PC-3 (cell line): ENCODE data around the gene ITGB1BP1. TPM values are rescaled to one million over a fixed set of nuclear protein-coding genes. Genes with fewer than 3 reads are reported as not detected.

Experiments
- ATAC-seq: fragments of 200-7000 bp; cut with Tn5 transposase; 2 replicates; pipeline ENCODE4 v1.9.1; 2020; ENCODE audit warnings: mild to moderate bottlenecking, moderate library complexity
- BruUV-seq: library from RNA; stranded (reverse); fragments of 400-500 nt; replicated peaks from 2 replicates; lab custom pipeline; 2021; lab: Mats Ljungman, UMichigan
- CTCF ChIA-PET: fragments of 300-600 bp; sonication (Branson Sonifier 250); formaldehyde crosslinking; loops from one replicate; lab custom pipeline; 2022; ENCODE audit warnings: antibody characterized with exemption; lab: Charles Lee
- POLR2A ChIA-PET: fragments of 300-600 bp; sonication (Branson Sonifier 250); formaldehyde crosslinking; loops from one replicate; lab custom pipeline; 2022; ENCODE audit warnings: antibody characterized with exemption; ENCODE audit not compliant: unreplicated experiment; lab: Charles Lee
- DNase-seq: peaks from one replicate; pipeline ENCODE4 v3.0.0-alpha.2; 2015
- H2AFZ ChIP-seq: fragments of 300-600 bp; sonication (generic); 2 replicates; pipeline ENCODE4 v1.6.0; 2016; ENCODE audit warnings: antibody characterized with exemption, low read length
- H3F3A ChIP-seq: fragments of 300-600 bp; sonication (generic); one replicate; pipeline ENCODE4 v1.6.0; 2017; ENCODE audit warnings: antibody characterized with exemption, low read length, control low read depth, mild to moderate bottlenecking; ENCODE audit not compliant: unreplicated experiment
- H3K27ac ChIP-seq: fragments of 300-600 bp; sonication (generic); 2 replicates; pipeline ENCODE4 v1.5.1; 2016; ENCODE audit warnings: mild to moderate bottlenecking, low read length
- H3K27me3 ChIP-seq: fragments of 300-600 bp; sonication (generic); 2 replicates; pipeline ENCODE4 v1.6.1; 2016; ENCODE audit warnings: low read length, mixed read lengths
- H3K36me3 ChIP-seq: fragments of 300-600 bp; sonication (generic); 2 replicates; pipeline ENCODE4 v1.6.1; 2016; ENCODE audit warnings: low read depth, mixed run types, low read length, mixed read lengths
- H3K4me1 ChIP-seq: fragments of 300-600 bp; sonication (generic); 2 replicates; pipeline ENCODE4 v1.5.1; 2016; ENCODE audit warnings: low read length; ENCODE audit not compliant: insufficient read depth
- H3K4me2 ChIP-seq: fragments of 300-600 bp; sonication (generic); 2 replicates; pipeline ENCODE4 v1.6.0; 2016; ENCODE audit warnings: low read length
- H3K4me3 ChIP-seq: fragments of 300-600 bp; sonication (generic); 2 replicates; pipeline ENCODE4 v1.5.1; 2016; ENCODE audit warnings: mild to moderate bottlenecking, low read length, mixed read lengths
- H3K79me2 ChIP-seq: fragments of 300-600 bp; sonication (generic); 2 replicates; pipeline ENCODE4 v1.6.1; 2017; ENCODE audit warnings: low read length, mixed read lengths
- H3K9ac ChIP-seq: fragments of 300-600 bp; sonication (generic); 2 replicates; pipeline ENCODE4 v1.6.0; 2016; ENCODE audit warnings: mild to moderate bottlenecking, low read length
- H3K9me2 ChIP-seq: fragments of 300-600 bp; sonication (generic); replicated peaks from 2 replicates; pipeline ENCODE4 v1.6.1; 2016; ENCODE audit warnings: mixed run types, low read length, mixed read lengths
- H3K9me3 ChIP-seq: fragments of 300-600 bp; sonication (generic); 2 replicates; pipeline ENCODE4 v1.6.1; 2016; ENCODE audit warnings: low read length, mixed read lengths
- H4K20me1 ChIP-seq: fragments of 300-600 bp; sonication (generic); 2 replicates; pipeline ENCODE4 v1.6.1; 2016; ENCODE audit warnings: low read length, mixed read lengths
- CTCF ChIP-seq: fragments of 300-600 bp; sonication (generic); conservative IDR thresholded peaks from 2 replicates; pipeline ENCODE4 v1.5.1; 2017; ENCODE audit warnings: antibody characterized with exemption, low read depth, mild to moderate bottlenecking, low read length
- EZH2 ChIP-seq: fragments of 300-600 bp; sonication (generic); IDR thresholded peaks from one replicate; pipeline ENCODE4 v1.6.1; 2017; ENCODE audit warnings: antibody characterized with exemption, mild to moderate bottlenecking, low read length; ENCODE audit not compliant: unreplicated experiment
- EZH2phosphoT487 ChIP-seq: fragments of 300-600 bp; sonication (generic); IDR thresholded peaks from 2 replicates; pipeline ENCODE4 v1.6.1; 2018; ENCODE audit warnings: mild to moderate bottlenecking, antibody characterized with exemption, low read length, borderline replicate concordance
- intact Hi-C: fragments of 100-400 bp; cut with micrococcal nuclease; formaldehyde crosslinking; loops from 2 replicates; pipeline ENCODE4 v1.9.0; 2023
- total RNA-seq: library from RNA; depleted of rRNA; stranded (reverse); fragments of >200 nt; gene quantifications from 2 replicates; pipeline ENCODE4 v1.2.3, GENCODE V29; 2014

Gene ITGB1BP1
- total RNA-seq, 1 experiment from 2014 or later, result 77.6 TPM

- Histone ChIP-seq H3K4me2 (no peak overlapping the region), H3K79me2 (no peaks in the 10 kb centered on the region), H3K27me3 (no peaks in the 10 kb centered on the region), H3K4me1 (peaks cover 9% of the 10 kb centered on the region; the same call in 1 of the 2 replicates), H3F3A (no peaks in the 10 kb centered on the region), H4K20me1 (0 out of 2 replicates have a peak, but pooled peaks cover 4% of the 10 kb centered on the region), H3K4me3 (no peak overlapping the region), H3K9me3 (no peaks in the 10 kb centered on the region), H2AFZ (no peak overlapping the region), H3K9ac (no peak overlapping the region), H3K36me3 (peaks cover 41% of the 10 kb centered on the region), H3K9me2 (no peaks in the 10 kb centered on the region), H3K27ac (no peak overlapping the region)
- BruUV-seq, result no TSS peak
- TF ChIP-seq CTCF (no peak), EZH2phosphoT487 (no peak), EZH2 (no peak)
- POLR2A ChIA-PET, result no interaction called here
- CTCF ChIA-PET, result no interaction called here
- ATAC-seq (no peak), DNase-seq (no peak)
- intact Hi-C loops, result no loop called here
Measured at GRCh38 chr2:9407363-9407811, 15.9 kb downstream of the ITGB1BP1 start.

GRCh38 chr2:9406529-9407362 lies 16.6 kb downstream of the ITGB1BP1 start:
- Histone ChIP-seq H3K9me2 (no peaks in the 10 kb centered on the region), H2AFZ (no peak overlapping the region), H3K27ac (no peak overlapping the region), H3K4me1 (peaks cover 9% of the 10 kb centered on the region; the same call in 1 of the 2 replicates), H3K9me3 (no peaks in the 10 kb centered on the region), H3K9ac (no peak overlapping the region), H3F3A (no peaks in the 10 kb centered on the region), H3K4me2 (no peak overlapping the region), H4K20me1 (0 out of 2 replicates have a peak, but pooled peaks cover 4% of the 10 kb centered on the region), H3K27me3 (no peaks in the 10 kb centered on the region), H3K4me3 (no peak overlapping the region), H3K79me2 (no peaks in the 10 kb centered on the region), H3K36me3 (peaks cover 42% of the 10 kb centered on the region)
- ChIA-PET CTCF (interaction anchor here (0.5 kb wide), 1 partner anchor 152 kb away, joined by 3 read pairs; no protein-coding TSS in a partner anchor), POLR2A (no interaction called here)
- BruUV-seq, result no TSS peak
- ATAC-seq (no peak), DNase-seq (no peak)
- no peak for TF ChIP-seq EZH2
- no peak for TF ChIP-seq CTCF
- TF ChIP-seq EZH2phosphoT487, result no peak
- intact Hi-C loops, result no loop called here

GRCh38 chr2:9405636-9406035 lies 17.7 kb downstream of the ITGB1BP1 start:
- ATAC-seq (no peak), DNase-seq (no peak)
- Histone ChIP-seq H3F3A (no peaks in the 10 kb centered on the region), H3K27ac (no peak overlapping the region), H3K4me1 (peaks cover 11% of the 10 kb centered on the region), H3K79me2 (no peaks in the 10 kb centered on the region), H2AFZ (no peak overlapping the region), H3K9ac (no peak overlapping the region), H3K36me3 (peaks cover 36% of the 10 kb centered on the region), H4K20me1 (0 out of 2 replicates have a peak, but pooled peaks cover 4% of the 10 kb centered on the region), H3K27me3 (no peaks in the 10 kb centered on the region), H3K9me3 (no peaks in the 10 kb centered on the region), H3K4me3 (no peak overlapping the region), H3K9me2 (no peaks in the 10 kb centered on the region), H3K4me2 (no peak overlapping the region)
- intact Hi-C loops, result no loop called here
- BruUV-seq, result no TSS peak
- TF ChIP-seq EZH2 (no peak), CTCF (no peak), EZH2phosphoT487 (no peak)
- CTCF ChIA-PET, result no interaction called here
- POLR2A ChIA-PET, result no interaction called here
